Measurements from ENCODE around the gene PRKCE.

The PRKCE gene

DNA sequence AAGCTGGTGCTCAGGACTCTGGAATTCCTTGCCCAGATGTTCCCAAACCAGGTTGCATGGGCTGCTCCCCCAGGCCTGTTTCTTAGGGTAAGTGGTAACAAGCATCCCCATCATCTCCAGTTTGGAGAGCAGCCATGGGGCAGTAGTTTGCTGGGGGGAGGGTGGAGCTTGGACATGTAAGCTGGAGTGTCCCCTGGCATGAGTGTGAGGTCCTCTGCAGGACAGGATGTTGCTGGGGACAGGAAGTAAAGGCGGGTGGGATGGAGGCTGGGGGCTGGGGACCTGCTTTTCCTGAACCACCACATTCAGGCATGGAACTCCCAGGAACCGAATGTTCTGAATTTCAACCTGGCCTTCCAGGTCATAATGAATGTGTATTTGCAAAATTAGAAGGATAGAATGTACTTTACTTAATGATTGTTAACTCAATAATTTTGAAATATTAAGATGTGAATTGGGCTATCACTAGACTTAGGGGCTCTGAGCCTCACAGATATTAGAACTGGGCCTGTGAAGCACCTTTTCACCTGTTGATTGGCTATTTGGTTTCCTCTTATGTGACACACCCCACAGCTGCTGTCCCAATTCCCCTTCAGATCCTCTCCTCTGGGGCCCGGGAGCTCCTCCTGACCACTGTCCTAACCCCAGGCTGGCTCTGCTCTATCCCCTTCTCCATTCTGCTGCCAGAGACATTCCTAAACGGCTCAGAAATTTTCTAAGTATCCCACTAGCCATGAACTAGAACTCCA is 579.4 kb downstream of the PRKCE start:
- H3K4me3 ChIP-seq (ENCODE audit: control insufficient read depth, low read depth, low read length): no peak overlapping the region
- TF ChIP-seq, protein P1, sequence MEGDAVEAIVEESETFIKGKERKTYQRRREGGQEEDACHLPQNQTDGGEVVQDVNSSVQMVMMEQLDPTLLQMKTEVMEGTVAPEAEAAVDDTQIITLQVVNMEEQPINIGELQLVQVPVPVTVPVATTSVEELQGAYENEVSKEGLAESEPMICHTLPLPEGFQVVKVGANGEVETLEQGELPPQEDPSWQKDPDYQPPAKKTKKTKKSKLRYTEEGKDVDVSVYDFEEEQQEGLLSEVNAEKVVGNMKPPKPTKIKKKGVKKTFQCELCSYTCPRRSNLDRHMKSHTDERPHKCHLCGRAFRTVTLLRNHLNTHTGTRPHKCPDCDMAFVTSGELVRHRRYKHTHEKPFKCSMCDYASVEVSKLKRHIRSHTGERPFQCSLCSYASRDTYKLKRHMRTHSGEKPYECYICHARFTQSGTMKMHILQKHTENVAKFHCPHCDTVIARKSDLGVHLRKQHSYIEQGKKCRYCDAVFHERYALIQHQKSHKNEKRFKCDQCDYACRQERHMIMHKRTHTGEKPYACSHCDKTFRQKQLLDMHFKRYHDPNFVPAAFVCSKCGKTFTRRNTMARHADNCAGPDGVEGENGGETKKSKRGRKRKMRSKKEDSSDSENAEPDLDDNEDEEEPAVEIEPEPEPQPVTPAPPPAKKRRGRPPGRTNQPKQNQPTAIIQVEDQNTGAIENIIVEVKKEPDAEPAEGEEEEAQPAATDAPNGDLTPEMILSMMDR (conservative IDR thresholded peaks at IDR 0.05; ENCODE audit: control insufficient read depth, insufficient read depth, low read depth, low read length): no peak
- DNase-seq (ENCODE audit: low read depth): no peak

DNA sequence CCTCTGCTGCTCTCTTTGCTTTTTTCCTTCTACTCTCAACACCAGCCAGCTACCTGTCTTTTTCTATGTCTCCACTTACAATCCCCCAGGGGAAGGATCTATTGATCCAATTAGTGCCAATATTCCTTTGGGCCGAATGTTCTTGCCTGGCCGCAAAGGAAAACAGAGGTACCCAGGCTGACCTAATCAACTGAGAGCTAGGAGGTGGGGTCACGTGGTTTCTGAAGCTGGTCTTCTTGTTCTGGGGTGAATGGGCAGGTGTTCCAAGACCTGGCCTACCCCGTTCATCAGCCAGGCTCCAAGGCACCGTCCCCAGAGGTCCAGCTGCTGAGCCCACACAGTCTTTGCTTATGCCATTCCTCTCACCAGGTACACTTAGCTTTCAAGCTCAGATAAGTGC is 580.2 kb downstream of the PRKCE start:
- TF ChIP-seq, protein P1 (conservative IDR thresholded peaks at IDR 0.05; ENCODE audit: control insufficient read depth, insufficient read depth, low read depth, low read length): no peak
- H3K4me3 ChIP-seq (ENCODE audit: control insufficient read depth, low read depth, low read length): no peak overlapping the region
- DNase-seq (ENCODE audit: low read depth): no peak

DNA sequence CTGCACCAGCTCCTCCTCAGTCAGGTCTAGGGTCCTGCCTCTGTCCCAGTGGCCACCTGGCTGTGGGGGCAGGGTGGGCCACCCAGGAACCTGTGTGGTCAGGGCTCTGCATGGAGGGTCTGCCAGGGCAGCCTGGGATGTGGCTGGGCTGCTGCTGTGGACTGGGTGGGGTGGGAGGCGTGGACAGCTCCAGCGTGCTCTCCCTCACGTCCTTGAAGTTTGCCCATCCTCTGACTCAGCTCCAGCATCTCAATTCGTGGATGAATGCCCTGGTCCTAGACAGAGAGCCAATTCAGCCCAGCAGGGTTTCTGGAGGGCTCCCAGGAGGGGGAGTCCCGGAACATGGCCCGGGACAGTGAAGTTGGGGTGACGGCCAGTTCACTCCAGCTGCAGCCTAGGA is 581.4 kb downstream of the PRKCE start:
- H3K4me3 ChIP-seq (ENCODE audit: control insufficient read depth, low read depth, low read length): no peak overlapping the region
- no peak for DNase-seq (ENCODE audit: low read depth)
- TF ChIP-seq, protein P1 (conservative IDR thresholded peaks at IDR 0.05; ENCODE audit: control insufficient read depth, insufficient read depth, low read depth, low read length): no peak

DNA sequence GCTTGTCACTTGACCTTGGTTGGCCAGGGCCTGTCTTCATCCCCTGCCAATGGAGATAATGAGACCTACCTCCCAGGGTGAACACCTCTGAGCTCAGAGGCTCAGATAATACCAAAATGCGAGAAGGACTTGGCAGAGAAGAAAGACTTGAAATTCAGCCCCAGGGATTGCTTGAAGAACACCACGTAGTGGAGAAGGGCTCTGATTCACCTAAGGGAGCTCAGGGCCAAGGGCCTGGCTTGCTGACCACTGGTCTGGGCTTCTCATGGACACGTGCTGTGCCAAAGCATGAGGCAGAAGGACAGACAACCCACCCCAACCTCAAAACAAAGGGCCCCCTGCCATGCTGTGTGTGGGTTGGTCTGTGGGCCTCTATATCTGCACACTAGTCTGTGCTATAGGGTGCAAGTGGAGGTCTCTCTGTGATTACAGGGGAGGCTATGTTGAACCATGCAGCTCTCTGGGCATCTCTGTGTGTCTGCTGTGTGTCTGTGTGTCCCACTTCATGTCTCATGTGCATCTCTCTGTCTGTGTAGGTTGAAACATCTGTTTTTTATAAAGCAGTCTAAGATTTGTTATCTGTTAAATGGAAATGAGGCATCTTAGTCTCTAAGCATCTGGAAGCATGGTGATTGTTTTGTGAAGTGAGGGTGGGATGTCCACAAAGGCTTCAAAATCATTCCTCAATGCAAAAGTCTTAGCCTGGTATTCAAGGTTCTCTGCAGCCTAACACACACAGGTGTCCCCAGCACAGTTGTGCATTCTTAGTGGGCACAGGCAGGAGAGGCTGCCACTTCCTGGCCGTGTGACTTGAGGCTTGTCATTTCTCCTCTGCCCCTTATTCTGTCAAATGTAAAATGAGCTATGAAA is 584.8 kb downstream of the PRKCE start:
- DNase-seq (ENCODE audit: low read depth): peak; percentile 49

DNA sequence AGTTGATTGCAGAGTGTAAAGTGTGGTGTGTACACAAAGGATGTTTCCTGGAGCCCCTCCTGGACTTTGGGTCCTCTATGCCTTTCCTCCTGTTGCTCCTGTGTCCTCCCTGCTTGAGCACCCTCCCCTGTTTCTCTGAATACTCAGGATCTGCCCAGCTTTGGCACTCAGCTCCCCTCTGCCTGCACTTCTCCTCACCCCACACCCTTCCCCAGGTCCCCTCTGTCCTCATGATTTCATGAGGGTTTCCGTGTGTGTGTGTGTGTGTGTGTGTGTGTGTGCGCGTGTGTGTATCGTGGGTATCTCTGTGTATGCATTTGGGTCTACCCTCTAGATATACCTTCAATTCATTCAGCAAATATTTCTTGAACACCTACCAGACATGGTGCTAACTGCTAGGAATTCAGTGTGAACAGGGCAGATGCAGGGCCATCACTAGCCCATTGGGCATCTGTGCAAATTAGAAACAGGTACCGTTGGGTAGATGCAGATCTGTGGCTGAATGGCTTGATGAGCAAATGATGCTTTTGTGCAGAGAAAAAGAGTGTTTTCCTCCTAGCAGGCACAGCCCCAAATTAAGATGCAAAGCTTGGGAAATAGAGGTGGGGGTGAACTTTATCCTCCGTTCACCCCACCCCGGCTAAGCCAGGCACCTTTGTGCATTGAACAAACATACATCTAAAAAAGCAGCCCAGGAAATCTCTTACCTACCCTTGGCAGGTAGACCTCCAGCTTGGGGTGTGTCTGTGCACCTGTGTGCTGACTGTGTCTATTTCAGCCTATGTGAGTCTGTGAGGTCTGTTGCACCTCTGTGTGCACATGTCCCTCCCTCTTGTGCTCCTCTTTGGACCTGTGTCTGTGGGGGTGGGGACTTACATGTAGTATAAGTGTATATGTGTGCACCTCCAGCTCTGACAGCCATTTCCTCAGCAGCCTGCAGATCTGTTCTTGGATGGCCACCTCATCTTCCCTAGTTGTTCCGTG is 585.7 kb downstream of the PRKCE start:
- H3K4me3 ChIP-seq (ENCODE audit: control insufficient read depth, low read depth, low read length): no peak overlapping the region
- DNase-seq (ENCODE audit: low read depth): no peak
- TF ChIP-seq, protein P1 (conservative IDR thresholded peaks at IDR 0.05; ENCODE audit: control insufficient read depth, insufficient read depth, low read depth, low read length): no peak

More for the DNA sequence above, 584.8 kb downstream of the PRKCE start:
- TF ChIP-seq, protein P1 (conservative IDR thresholded peaks at IDR 0.05; ENCODE audit: control insufficient read depth, insufficient read depth, low read depth, low read length): no peak
- H3K4me3 ChIP-seq (ENCODE audit: control insufficient read depth, low read depth, low read length): no peak overlapping the region
